Stimulated activated CD4-positive, alpha-beta T cell treated with anti-CD3 and anti-CD28 coated beads, Interleukin-4, amount 100 ng/mL, for 1 hour (primary cell): Measurements from ENCODE around the gene SH3PXD2B.
"Not testable (repeated sequence)": the region's sequence is repeated elsewhere in the genome, so short reads cannot be mapped to it uniquely, and the experiment has no call there.

Source experiments
- DNase-seq: peaks from one replicate; pipeline ENCODE4 v3.0.0-alpha.2; 2020

SH3PXD2B gene

GRCh38 chr5:172398645-172399044, 55.7 kb downstream of the SH3PXD2B start:
- not testable (repeated sequence) for DNase-seq

DNA sequence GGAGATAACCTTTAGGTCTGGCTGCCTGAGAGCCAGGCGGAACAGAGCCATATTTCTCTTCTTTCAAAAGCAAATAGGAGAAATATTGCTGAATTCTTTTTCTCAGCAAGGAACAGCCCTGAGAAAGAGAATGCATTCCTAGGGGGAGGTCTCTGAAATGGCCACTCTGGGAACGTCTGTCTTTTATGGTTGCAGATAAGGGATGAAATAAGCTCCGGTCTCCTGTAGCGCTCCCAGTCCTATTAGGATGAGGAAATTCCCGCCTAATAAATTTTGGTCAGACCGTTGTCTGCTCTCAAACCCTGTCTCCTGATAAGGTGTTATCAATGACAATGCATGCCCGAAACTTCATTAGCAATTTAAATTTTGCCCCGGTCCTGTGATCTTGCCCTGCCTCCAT, 57.3 kb downstream of the SH3PXD2B start:
- not testable (repeated sequence) for DNase-seq

DNA sequence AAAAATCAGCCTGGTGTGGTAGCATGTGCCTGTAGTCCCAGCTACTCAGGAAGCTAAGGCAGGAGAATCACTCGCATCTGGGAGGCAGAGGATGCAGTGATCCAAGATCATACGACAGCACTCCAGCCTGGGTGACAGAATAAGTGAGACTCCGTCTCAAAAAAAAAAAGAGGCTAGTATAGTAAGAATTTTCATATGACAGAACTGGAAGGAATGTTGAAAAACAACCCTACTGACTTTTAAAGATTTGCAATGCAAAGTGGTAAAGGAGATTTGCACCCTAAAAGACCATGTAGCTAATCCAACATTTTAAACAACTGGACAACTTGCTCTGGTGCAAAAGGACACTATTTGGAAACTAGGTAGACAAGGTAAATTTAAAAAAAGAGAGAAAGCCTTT, 58.1 kb downstream of the SH3PXD2B start:
- no peak for DNase-seq

DNA sequence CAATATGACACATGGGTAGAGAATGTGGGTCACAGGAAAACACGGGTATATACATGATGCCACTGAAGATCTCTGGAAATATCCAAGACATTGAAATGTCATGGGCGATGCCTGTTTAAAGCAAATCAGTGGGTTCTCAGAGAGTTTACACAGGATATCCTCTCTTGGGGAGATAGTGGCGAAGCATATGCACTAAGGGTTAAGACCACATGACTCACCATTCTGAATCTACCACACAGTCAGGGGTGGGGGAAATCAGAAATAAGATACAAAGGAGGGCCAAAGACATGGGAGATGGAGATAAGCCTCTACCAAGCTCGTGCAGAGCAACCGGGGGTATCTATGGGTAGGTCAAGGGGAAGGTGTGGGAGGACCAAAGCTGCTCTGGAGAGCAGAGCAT, 58.8 kb downstream of the SH3PXD2B start:
- no peak for DNase-seq

GRCh38 chr5:172389578-172390112, 64.7 kb downstream of the SH3PXD2B start:
- no peak for DNase-seq

GRCh38 chr5:172388246-172388733, 66.0 kb downstream of the SH3PXD2B start:
- no peak for DNase-seq

DNA sequence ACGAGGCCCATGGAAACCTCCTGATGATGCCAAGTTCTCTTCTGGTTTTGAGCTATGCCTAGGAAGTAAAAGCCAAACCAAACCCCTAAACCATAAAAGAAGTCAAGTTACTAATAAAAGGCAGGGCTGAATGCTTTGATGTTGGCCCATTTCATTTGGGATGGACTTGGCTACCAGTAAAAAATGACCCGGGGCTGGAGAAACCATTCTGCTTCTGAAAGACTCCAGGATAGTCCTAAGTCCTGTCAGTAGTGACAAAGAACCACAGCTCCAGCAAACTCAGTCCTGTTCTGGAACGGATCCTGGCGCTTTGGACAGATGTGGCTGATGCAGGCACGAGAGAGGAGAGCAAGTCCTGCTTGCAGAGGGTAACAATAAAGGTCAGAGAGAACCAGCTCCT, 68.6 kb downstream of the SH3PXD2B start:
- no peak for DNase-seq

DNA sequence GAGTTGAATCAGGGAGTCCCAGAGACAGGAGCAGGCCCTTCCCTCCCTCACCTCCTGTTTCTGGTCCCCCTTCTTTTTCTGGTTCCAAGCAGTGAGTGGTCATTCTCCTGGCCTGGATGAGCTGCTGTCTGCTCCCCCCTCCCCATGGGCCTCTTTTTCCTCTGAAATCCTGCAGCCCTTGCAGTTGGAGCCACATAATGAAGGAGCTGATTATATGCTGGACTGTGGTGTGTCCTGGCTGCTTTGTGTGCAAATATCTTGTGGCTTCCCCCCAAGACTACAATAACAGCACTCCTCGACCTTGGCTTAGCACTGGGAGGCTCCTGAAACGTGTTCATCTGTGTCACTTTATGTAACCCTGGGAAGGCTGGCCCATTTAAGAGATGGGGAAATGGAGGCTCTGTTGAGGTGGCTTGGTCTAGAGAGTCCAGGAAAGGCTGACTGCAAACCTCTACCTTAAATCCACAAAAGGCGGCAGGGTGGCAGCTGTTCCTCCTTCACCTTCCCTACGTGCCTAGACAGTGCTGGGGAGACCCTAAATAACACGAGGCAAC, 69.2 kb downstream of the SH3PXD2B start:
- no peak for DNase-seq

DNA sequence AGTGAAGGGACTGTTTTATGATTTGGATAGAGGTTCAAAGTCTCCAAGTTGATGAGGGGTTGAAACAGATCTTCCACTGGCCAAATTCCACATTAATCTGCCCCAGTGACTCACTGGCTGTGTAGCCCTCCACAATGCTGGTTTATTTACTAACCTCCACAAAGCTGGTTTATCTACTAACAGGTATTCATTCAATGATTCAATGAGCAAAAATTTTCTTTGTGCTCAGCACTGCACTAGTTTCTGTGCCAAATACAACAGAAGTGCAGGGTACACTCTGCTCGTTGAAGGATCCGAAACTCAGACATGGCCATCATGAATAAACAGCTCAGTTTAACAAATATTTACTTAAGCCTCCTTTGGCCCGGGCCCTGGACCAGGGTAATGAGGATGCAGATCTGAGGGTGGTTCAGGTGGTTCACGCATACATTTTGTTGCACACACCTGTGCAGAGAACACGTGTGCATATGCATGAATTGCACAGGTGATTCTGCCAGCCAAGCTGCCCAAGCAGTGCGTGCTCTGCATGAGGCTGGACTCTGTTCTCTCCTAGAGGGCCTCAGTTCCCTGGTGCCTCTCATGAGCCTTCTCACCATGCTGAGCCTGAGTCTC, 71.0 kb downstream of the SH3PXD2B start:
- no peak for DNase-seq

- no peak for DNase-seq
Measured at GRCh38 chr5:172380987-172381643, 73.2 kb downstream of the SH3PXD2B start.

GRCh38 chr5:172380301-172380986, 73.9 kb downstream of the SH3PXD2B start:
- DNase-seq = no peak

GRCh38 chr5:172379481-172379880, 74.8 kb downstream of the SH3PXD2B start:
- no peak for DNase-seq

DNA sequence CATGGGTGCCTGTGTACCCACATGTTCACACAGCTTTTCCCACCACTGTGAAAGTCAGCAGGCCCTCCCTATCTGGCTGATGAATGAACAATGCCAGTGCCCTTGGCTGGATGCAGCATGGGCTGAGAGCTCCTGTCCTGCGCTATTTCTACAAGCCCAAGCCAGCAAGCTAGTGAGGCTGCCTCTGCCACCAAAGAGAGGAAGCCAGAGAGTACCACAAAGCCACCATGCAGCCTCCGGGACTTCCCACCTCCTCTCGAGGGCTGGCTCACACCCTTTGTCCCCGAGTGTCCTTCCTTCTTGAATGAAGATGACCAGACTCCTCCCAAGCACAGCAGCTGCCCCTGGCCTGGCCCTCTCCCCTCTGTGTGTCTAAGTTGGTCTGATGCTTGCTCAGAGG, 76.5 kb downstream of the SH3PXD2B start:
- no peak for DNase-seq

DNA sequence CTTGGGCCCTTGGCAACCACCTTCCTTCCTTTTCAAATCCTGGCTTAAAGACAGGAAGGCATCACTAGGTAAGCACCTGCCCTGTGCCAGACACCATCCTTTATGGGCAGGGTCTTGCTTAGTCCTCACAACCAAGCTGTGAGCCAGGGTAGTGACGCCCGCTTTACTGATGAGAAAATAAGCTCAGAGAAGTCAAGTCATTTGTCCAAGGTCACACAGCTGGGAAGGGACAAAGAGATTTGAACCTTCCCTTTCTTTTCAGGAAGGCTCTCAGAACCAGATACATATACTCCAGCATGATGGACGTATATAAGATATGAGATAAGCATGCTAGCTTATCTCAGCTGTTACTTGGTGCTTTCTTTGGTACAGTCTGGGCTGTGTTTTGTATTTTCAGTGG, 76.9 kb downstream of the SH3PXD2B start:
- DNase-seq = no peak

GRCh38 chr5:172374783-172375182, 79.5 kb downstream of the SH3PXD2B start:
- no peak for DNase-seq

DNA sequence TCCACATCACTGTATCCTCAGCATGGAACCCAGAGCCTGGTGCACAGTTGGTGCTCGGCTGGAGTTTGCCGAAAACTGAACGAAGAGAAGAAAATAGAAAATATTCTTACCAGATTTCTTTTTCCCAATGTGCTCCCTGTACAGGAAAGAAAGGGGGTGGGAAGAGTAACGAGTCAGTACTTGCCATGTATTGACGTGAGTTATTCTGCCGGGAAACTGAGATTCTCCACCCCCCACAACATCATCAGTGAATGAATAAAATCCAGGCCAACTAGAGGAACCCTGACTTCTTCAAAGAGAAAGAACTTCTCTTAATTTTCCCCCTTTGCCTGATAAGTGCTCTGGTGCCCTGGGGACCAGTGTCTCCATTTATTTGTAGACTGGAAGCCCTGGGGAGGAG, 80.6 kb downstream of the SH3PXD2B start:
- DNase-seq = no peak

DNA sequence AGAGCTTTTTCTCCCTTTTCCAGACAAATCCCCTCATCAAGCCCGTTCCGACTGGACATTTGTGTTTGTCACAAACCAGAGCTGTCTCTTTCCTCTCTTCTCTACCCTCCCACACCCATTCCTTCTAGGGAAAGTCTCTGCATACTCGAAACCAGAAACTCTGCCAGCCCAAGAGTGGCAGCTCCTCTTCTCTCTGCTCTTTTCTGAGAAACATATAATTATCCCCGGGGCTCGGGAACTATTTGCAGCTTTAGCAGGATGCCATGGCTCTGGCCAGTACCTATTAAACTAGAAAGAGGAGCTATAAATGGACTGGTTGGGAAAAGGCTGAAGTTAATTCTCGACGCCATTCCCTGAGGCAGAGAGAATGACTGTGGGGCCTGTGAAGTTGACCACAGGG, 82.6 kb downstream of the SH3PXD2B start:
- DNase-seq = no peak

- no peak for DNase-seq
Measured at GRCh38 chr5:172370648-172371545, 83.4 kb downstream of the SH3PXD2B start.

DNA sequence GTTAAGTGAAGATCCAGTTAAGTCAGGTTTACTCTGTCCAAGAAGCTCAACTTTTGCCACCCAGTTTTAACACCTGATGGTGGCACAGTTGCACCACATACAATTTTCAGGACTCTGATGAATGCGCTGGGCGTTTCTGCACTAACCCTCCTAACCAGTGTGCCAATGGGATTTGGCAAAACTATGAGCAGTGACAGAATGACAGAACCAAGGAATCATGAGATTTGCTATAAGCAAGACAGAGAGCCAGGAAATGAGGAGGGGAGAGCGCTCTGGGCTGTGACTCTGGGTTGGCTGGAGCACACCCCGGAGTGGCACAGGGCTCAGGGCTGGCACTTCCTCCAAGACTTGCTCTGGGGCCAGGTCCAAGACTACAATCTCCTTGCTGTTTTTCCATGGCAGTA, 84.1 kb downstream of the SH3PXD2B start:
- DNase-seq = no peak

- DNase-seq = not testable (repeated sequence)
Measured at GRCh38 chr5:172368699-172369098, 85.6 kb downstream of the SH3PXD2B start.

GRCh38 chr5:172365948-172366608, 88.2 kb downstream of the SH3PXD2B start:
- DNase-seq = no peak

DNA sequence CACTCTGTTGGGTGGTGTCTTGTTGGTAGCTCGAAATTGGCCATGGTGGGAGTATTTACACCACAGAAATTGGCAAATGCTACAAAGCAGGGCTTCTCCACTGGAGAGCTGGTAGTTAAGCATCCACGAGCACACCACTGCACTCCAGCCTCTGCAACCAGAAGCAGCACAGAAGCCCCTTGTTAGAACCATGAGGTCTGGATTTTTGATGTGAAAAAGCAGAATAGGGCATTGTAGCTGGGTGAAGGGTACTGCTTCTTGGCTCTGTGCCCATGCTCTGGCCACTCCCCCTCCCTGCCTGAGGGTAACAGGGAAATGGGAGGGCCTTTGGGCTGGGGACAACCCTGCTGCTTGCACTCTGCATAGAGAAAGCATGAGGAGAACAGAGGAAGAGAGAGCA, 89.6 kb downstream of the SH3PXD2B start:
- DNase-seq = no peak
